HCT116 (cell line): Measurements from ENCODE around the gene AGTR1.

Source experiments
- CEBPB ChIP-seq: IDR thresholded peaks from 2 replicates; pipeline ENCODE4 v1.6.1; 2012; ENCODE audit warnings: low read depth
- CTCF ChIP-seq, 3 experiments: fragments of 200-600 bp in 1 of 3; sonication (generic) in 1 of 3; IDR thresholded peaks in 2 of 3; conservative IDR thresholded peaks in 1 of 3; 2 replicates each; pipeline ENCODE4 v1.5.1; 2012 to 2017; ENCODE audit warnings: low read depth in 2 of 3, low read length in 2 of 3, antibody characterized with exemption in 1 of 3, borderline replicate concordance in 1 of 3, control low read depth in 1 of 3, mild to moderate bottlenecking in 1 of 3, mixed read lengths in 1 of 3, mixed run types in 1 of 3, moderate library complexity in 1 of 3; ENCODE audit not compliant: insufficient read depth in 1 of 3
- EZH2 ChIP-seq: fragments of 200-600 bp; sonication (generic); IDR thresholded peaks from 2 replicates; pipeline ENCODE4 v1.6.1; 2017; ENCODE audit warnings: antibody characterized with exemption, mixed run types
- TCF7L2 ChIP-seq: IDR thresholded peaks from 2 replicates; pipeline ENCODE4 v1.7.0; 2011; ENCODE audit warnings: borderline replicate concordance, inconsistent platforms; ENCODE audit not compliant: insufficient read depth, insufficient read length; ENCODE audit errors: extremely low read depth
- ZFX ChIP-seq: fragments of 450-650 bp; IDR thresholded peaks from 2 replicates; pipeline ENCODE4 v1.6.1; 2017

- TF ChIP-seq CEBPB = no peak
- TF ChIP-seq TCF7L2 = no peak
- no peak for TF ChIP-seq CTCF (IDR thresholded peaks at IDR 0.05 in 2 of 3, conservative IDR thresholded peaks at IDR 0.05 in 1 of 3; ENCODE audit: borderline replicate concordance in 1 of 3, insufficient read depth in 1 of 3, low read depth in 2 of 3, low read length in 2 of 3)
- TF ChIP-seq ZFX = no peak
- no peak for TF ChIP-seq EZH2
These were observed 94.8 kb downstream of the AGTR1 start for GRCh38 chr3:148792516-148792915.
